ENCODE measurements around the gene DPYSL5. TPM values are rescaled to one million over a fixed set of nuclear protein-coding genes. Genes with fewer than 3 reads are reported as not detected.

Gene DPYSL5
- polyA plus RNA-seq, 3 donors, result not detected

DNA sequence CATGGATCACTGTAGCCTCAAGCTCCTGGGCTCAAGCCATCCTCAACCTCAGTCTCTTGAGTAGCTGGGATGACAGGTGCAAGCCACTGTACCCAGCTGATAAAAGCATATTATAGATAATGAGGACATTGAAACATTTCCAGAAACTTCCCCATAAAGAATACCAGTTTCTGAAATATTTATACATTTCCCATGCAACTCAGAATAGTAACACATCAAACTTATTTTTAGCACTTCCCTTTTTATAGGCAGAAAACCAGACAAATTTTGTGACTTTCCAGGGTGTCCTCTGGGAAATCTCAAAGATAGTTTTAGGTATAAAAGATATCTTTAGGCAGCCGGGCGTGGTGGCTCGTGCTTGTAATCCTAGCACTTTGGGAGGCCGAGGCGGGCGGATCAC, 25.1 kb upstream of the DPYSL5 start:
- 92% methylated on average over 5 of the region's 6 CpGs for WGBS (ENCODE audit: insufficient coverage)
- H3K9me3 Mint-ChIP-seq, result peaks cover 0 to 2% (median 0%) of the 10 kb centered on the region in 7 donors
- Histone ChIP-seq H3K4me1 (ENCODE audit: control insufficient read depth in 1 of 2, insufficient read depth in 2 of 2, low read length in 2 of 2) (peaks cover 3 to 4% of the 10 kb centered on the region in 2 donors), H3K4me3 (replicated peaks in 1 of 3; ENCODE audit: low read depth in 2 of 3, low read length in 3 of 3) (no peak overlapping the region), H3K27ac (ENCODE audit: low read depth in 1 of 2, low read length in 2 of 2) (no peak overlapping the region), H3K9ac (ENCODE audit: insufficient read depth, low read length, poor library complexity, severe bottlenecking) (no peak overlapping the region), H3K9me3 (replicated peaks in 1 of 2; ENCODE audit: control insufficient read depth in 1 of 2, insufficient read depth in 1 of 2, low read length in 2 of 2) (no peaks in the 10 kb centered on the region), H3K4me2 (replicated peaks; ENCODE audit: extremely low read depth, low read length, poor library complexity, severe bottlenecking) (no peak overlapping the region), H2AFZ (ENCODE audit: insufficient read depth, low read depth, low read length, poor library complexity, severe bottlenecking) (no peak overlapping the region), H3K36me3 (replicated peaks in 1 of 2; ENCODE audit: control insufficient read depth in 1 of 2, insufficient read depth in 2 of 2, low read length in 2 of 2) (no peaks in the 10 kb centered on the region), H3K79me2 (ENCODE audit: insufficient read depth, low read length) (no peaks in the 10 kb centered on the region), H4K20me1 (ENCODE audit: insufficient read depth, low read length) (no peaks in the 10 kb centered on the region), H3K27me3 (ENCODE audit: control insufficient read depth in 2 of 2, insufficient read depth in 2 of 2, low read length in 2 of 2) (no peaks in the 10 kb centered on the region)
- TF ChIP-seq CTCF (IDR thresholded peaks at IDR 0.05), result no peak
- H3K36me3 Mint-ChIP-seq, result no peaks in the 10 kb centered on the region
- intact Hi-C loops (cut with micrococcal nuclease), result no loop called here
- H3K4me3 Mint-ChIP-seq, result no peak overlapping the region
- H3K27me3 Mint-ChIP-seq (ENCODE audit: low read depth in 3 of 3), result peaks cover 7 to 13% (median 11%) of the 10 kb centered on the region in 3 donors
- peaks cover 7% of the 10 kb centered on the region for H3K4me1 Mint-ChIP-seq
- no peak for DNase-seq
- H3K27ac Mint-ChIP-seq, result no peak overlapping the region

DNA sequence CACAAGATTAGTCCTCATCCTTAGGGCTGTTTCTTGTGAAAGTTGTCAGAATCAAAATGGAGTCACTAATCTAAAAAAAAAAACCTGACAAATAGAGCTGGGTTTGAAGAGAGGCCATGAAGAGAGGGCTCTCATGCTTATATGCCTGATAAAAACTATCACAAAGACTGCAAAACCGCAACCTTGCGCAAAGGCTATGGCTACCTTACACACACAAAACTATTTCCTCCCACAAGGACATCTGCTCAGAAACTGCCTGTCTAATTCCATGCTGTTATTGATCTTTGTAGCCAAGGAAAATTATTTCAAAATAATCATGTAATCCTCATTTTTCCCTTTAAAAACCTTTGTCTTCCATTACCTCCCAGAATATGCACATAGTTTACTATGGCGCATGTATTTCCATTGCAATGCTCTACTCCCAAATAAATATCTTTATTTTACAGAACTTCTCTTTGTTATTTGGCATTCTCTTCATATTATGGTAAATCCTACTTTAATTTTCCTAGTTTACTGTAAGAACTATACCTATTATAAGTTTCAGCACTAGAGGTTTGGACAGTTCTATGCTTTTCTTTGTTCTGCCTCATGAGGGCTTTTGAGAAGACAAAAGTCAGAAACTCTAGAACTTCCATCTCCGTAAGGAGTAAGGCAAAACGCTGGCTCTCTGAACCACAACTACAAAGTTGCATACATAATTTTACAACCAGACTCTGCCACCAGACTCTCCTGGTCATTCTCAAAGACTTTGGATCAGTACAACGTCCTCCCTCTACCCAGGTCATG, 9.6 kb upstream of the DPYSL5 start:
- Mint-ChIP-seq H3K36me3 (no peaks in the 10 kb centered on the region), H3K9me3 (peaks cover 0 to 2% (median 0%) of the 10 kb centered on the region in 7 donors), H3K27ac (no peak overlapping the region), H3K4me1 (no peaks in the 10 kb centered on the region), H3K27me3 (ENCODE audit: low read depth in 3 of 3) (peaks cover 24 to 38% (median 35%) of the 10 kb centered on the region in 3 donors), H3K4me3 (peak overlapping the region in 1 of 2 donors; percentile 39)
- peaks cover 8 to 13% of the 10 kb centered on the region in 2 donors for H3K27me3 ChIP-seq (ENCODE audit: control insufficient read depth in 2 of 2, insufficient read depth in 2 of 2, low read length in 2 of 2)
- TF ChIP-seq CTCF (IDR thresholded peaks at IDR 0.05), result no peak
- no peak overlapping the region for H2AFZ ChIP-seq (ENCODE audit: insufficient read depth, low read depth, low read length, poor library complexity, severe bottlenecking)
- H3K9ac ChIP-seq (ENCODE audit: insufficient read depth, low read length, poor library complexity, severe bottlenecking), result no peak overlapping the region
- intact Hi-C loops (cut with micrococcal nuclease), result no loop called here
- no peak overlapping the region for H3K27ac ChIP-seq (ENCODE audit: low read depth in 1 of 2, low read length in 2 of 2)
- no peaks in the 10 kb centered on the region for H4K20me1 ChIP-seq (ENCODE audit: insufficient read depth, low read length)
- no peaks in the 10 kb centered on the region for H3K36me3 ChIP-seq (replicated peaks in 1 of 2; ENCODE audit: control insufficient read depth in 1 of 2, insufficient read depth in 2 of 2, low read length in 2 of 2)
- H3K4me2 ChIP-seq (replicated peaks; ENCODE audit: extremely low read depth, low read length, poor library complexity, severe bottlenecking), result no peak overlapping the region
- H3K9me3 ChIP-seq (replicated peaks in 1 of 2; ENCODE audit: control insufficient read depth in 1 of 2, insufficient read depth in 1 of 2, low read length in 2 of 2), result no peaks in the 10 kb centered on the region
- no peaks in the 10 kb centered on the region for H3K79me2 ChIP-seq (ENCODE audit: insufficient read depth, low read length)
- no peak for DNase-seq
- H3K4me1 ChIP-seq (ENCODE audit: control insufficient read depth in 1 of 2, insufficient read depth in 2 of 2, low read length in 2 of 2), result no peaks in the 10 kb centered on the region
- 30% methylated on average over 3 of the region's 6 CpGs for WGBS (ENCODE audit: insufficient coverage)
- no peak overlapping the region for H3K4me3 ChIP-seq (replicated peaks in 1 of 3; ENCODE audit: low read depth in 2 of 3, low read length in 3 of 3)

Measured in CD14-positive monocyte (primary cell).